HepG2 (cell line): ENCODE data around the gene MLC1. TPM values are rescaled to one million over a fixed set of nuclear protein-coding genes. Genes with fewer than 3 reads are reported as not detected.

Experiments used
- CBX2 ChIP-seq, 2 experiments: fragments of 200-600 bp in 1 of 2; sonication (generic); formaldehyde crosslinking in 1 of 2; IDR thresholded peaks; 2 replicates each; pipeline versions ENCODE4 v1.7.0 to v1.8.1; 2018 to 2022; ENCODE audit warnings: low read depth in 2 of 2, low read length in 1 of 2, mild to moderate bottlenecking in 1 of 2, missing genetic modification reagents in 1 of 2
- ELF3 ChIP-seq: IDR thresholded peaks from 2 replicates; pipeline ENCODE4 v1.6.1; 2016; ENCODE audit warnings: missing genetic modification reagents, missing compliant biosample characterization
- ETV5 ChIP-seq: IDR thresholded peaks from 2 replicates; pipeline ENCODE4 v1.6.1; 2018; ENCODE audit warnings: missing biosample characterization, missing genetic modification reagents, inconsistent platforms, borderline replicate concordance
- FOXA3 ChIP-seq: IDR thresholded peaks from 2 replicates; pipeline ENCODE4 v1.6.1; 2016; ENCODE audit warnings: missing genetic modification reagents, missing compliant biosample characterization
- GATAD2A ChIP-seq: IDR thresholded peaks from 2 replicates; pipeline ENCODE4 v1.6.1; 2016
- KAT2B ChIP-seq: fragments of 150-350 bp; IDR thresholded peaks from 2 replicates; pipeline ENCODE4 v1.6.1; 2014; ENCODE audit warnings: low read depth, low read length, borderline replicate concordance
- SAP130 ChIP-seq: IDR thresholded peaks from 2 replicates; pipeline ENCODE4 v1.6.1; 2016; ENCODE audit warnings: low read depth
- U2AF2 ChIP-seq: fragments of 200-400 bp; formaldehyde crosslinking; IDR thresholded peaks from 2 replicates; pipeline ENCODE4 v1.6.1; 2017; ENCODE audit warnings: low read depth, mild to moderate bottlenecking, low read length
- ZFX ChIP-seq: sonication (generic); formaldehyde crosslinking; IDR thresholded peaks from 2 replicates; pipeline ENCODE4 v1.4.0; 2020; ENCODE audit warnings: mild to moderate bottlenecking, low read depth, missing genetic modification reagents, moderate library complexity
- ZNF101 ChIP-seq: sonication (generic); formaldehyde crosslinking; IDR thresholded peaks from 2 replicates; pipeline ENCODE4 v1.4.0; 2020; ENCODE audit warnings: mild to moderate bottlenecking, low read depth, missing genetic modification reagents, borderline replicate concordance
- ZNF225 ChIP-seq: sonication (generic); formaldehyde crosslinking; IDR thresholded peaks from 2 replicates; pipeline ENCODE4 v1.4.0; 2020; ENCODE audit warnings: mild to moderate bottlenecking, missing genetic modification reagents
- ZNF530 ChIP-seq: sonication (generic); formaldehyde crosslinking; IDR thresholded peaks from 2 replicates; pipeline ENCODE4 v1.5.0; 2020; ENCODE audit warnings: low read depth, mild to moderate bottlenecking, missing genetic modification reagents
- ZNF556 ChIP-seq: sonication (generic); formaldehyde crosslinking; IDR thresholded peaks from 2 replicates; pipeline ENCODE4 v1.4.0; 2020; ENCODE audit warnings: mild to moderate bottlenecking, missing genetic modification reagents, borderline replicate concordance
- ZNF570 ChIP-seq: sonication (generic); formaldehyde crosslinking; IDR thresholded peaks from 2 replicates; pipeline ENCODE4 v1.4.0; 2020; ENCODE audit warnings: mild to moderate bottlenecking, missing genetic modification reagents, borderline replicate concordance
- ZNF616 ChIP-seq: sonication (generic); formaldehyde crosslinking; IDR thresholded peaks from 2 replicates; pipeline ENCODE4 v1.5.0; 2020; ENCODE audit warnings: low read depth, mild to moderate bottlenecking, missing genetic modification reagents
- ZNF841 ChIP-seq: sonication (generic); formaldehyde crosslinking; IDR thresholded peaks from 2 replicates; pipeline ENCODE4 v1.8.1; 2023; ENCODE audit warnings: missing genetic modification reagents, borderline replicate concordance
- polyA plus RNA-seq, 8 experiments: library from polyadenylated mRNA; depleted of rRNA in 3 of 8; stranded (reverse) in 7 of 8; unstranded in 1 of 8; fragments of >200 nt; fragmentation: Illumina TruSeq in 4 of 8; extraction: Trizol in 4 of 8; gene quantifications; 2 replicates each; pipeline versions ENCODE4 v1.2.1 to v1.2.3, GENCODE V29; 2011 to 2016; ENCODE audit warnings: low read depth in 4 of 8, missing spikeins in 1 of 8, mixed read lengths in 1 of 8; ENCODE audit not compliant: insufficient read depth in 1 of 8
- total RNA-seq, 5 experiments: library from RNA; depleted of rRNA; stranded (reverse); fragments of >200 nt; fragmentation: Illumina TruSeq; extraction: Trizol; gene quantifications; 2 replicates each; pipeline ENCODE4 v1.2.3, GENCODE V29; 2016; ENCODE audit warnings: low read depth in 1 of 5
- TF ChIP-seq, protein P1 (sequence below): sonication (generic); formaldehyde crosslinking; IDR thresholded peaks from 2 replicates; pipeline ENCODE4 v1.4.0; 2020; ENCODE audit warnings: missing genetic modification reagents
- TF ChIP-seq, protein P2 (sequence below): sonication (generic); formaldehyde crosslinking; IDR thresholded peaks from 2 replicates; pipeline ENCODE4 v1.5.1; 2020; ENCODE audit warnings: mild to moderate bottlenecking, missing genetic modification reagents, moderate library complexity
- TF ChIP-seq, protein P3 (sequence below): sonication (generic); formaldehyde crosslinking; IDR thresholded peaks from 2 replicates; pipeline ENCODE4; 2020; ENCODE audit warnings: missing genetic modification reagents, mild to moderate bottlenecking, borderline replicate concordance
- TF ChIP-seq, protein P4 (sequence below): sonication (generic); formaldehyde crosslinking; IDR thresholded peaks from 2 replicates; pipeline ENCODE4 v1.9.0; 2022; ENCODE audit warnings: low read depth, missing genetic modification reagents

Gene MLC1
- total and polyA plus RNA-seq, 2 of the 13 experiments (the other 11 are each of a cell fraction or from before 2014, with no cell fraction given): not detected

DNA sequence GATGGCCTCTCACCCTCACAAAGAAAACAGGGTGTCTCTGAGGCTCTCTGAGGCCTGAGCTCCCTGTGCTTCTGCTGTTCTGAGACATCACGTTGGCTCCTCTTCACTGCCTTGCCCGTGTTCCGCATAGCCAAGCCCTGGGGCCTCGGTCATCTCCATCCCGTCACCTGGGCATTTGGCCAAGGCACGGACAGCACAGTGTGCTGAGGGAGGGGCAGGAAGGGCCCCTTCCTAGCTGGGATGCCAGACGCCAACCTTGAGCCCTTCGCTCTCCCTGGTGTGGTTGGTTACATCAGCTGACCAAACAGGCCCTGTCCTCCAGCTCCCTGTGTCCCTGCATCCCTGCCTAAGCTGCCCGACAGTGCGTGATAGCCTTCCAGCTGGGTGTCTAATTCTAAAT lies 30.5 kb upstream of the MLC1 start (continued):
- TF ChIP-seq FOXA3 (CRISPR knock-in tag): peak; percentile 16; the same call in 1 of the 2 replicates
- TF ChIP-seq, protein P1, sequence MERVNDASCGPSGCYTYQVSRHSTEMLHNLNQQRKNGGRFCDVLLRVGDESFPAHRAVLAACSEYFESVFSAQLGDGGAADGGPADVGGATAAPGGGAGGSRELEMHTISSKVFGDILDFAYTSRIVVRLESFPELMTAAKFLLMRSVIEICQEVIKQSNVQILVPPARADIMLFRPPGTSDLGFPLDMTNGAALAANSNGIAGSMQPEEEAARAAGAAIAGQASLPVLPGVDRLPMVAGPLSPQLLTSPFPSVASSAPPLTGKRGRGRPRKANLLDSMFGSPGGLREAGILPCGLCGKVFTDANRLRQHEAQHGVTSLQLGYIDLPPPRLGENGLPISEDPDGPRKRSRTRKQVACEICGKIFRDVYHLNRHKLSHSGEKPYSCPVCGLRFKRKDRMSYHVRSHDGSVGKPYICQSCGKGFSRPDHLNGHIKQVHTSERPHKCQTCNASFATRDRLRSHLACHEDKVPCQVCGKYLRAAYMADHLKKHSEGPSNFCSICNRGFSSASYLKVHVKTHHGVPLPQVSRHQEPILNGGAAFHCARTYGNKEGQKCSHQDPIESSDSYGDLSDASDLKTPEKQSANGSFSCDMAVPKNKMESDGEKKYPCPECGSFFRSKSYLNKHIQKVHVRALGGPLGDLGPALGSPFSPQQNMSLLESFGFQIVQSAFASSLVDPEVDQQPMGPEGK (CRISPR knock-in tag): peak; percentile 95
- TF ChIP-seq ETV5 (CRISPR knock-in tag): no peak
- TF ChIP-seq ZNF570 (CRISPR knock-in tag): no peak
- TF ChIP-seq ZNF616 (CRISPR knock-in tag): no peak
- no peak for TF ChIP-seq ZNF530 (CRISPR knock-in tag)
- TF ChIP-seq ELF3 (CRISPR knock-in tag): 0 out of 2 replicates have a peak, but pooled peaks have one; percentile 32
- TF ChIP-seq, protein P2, sequence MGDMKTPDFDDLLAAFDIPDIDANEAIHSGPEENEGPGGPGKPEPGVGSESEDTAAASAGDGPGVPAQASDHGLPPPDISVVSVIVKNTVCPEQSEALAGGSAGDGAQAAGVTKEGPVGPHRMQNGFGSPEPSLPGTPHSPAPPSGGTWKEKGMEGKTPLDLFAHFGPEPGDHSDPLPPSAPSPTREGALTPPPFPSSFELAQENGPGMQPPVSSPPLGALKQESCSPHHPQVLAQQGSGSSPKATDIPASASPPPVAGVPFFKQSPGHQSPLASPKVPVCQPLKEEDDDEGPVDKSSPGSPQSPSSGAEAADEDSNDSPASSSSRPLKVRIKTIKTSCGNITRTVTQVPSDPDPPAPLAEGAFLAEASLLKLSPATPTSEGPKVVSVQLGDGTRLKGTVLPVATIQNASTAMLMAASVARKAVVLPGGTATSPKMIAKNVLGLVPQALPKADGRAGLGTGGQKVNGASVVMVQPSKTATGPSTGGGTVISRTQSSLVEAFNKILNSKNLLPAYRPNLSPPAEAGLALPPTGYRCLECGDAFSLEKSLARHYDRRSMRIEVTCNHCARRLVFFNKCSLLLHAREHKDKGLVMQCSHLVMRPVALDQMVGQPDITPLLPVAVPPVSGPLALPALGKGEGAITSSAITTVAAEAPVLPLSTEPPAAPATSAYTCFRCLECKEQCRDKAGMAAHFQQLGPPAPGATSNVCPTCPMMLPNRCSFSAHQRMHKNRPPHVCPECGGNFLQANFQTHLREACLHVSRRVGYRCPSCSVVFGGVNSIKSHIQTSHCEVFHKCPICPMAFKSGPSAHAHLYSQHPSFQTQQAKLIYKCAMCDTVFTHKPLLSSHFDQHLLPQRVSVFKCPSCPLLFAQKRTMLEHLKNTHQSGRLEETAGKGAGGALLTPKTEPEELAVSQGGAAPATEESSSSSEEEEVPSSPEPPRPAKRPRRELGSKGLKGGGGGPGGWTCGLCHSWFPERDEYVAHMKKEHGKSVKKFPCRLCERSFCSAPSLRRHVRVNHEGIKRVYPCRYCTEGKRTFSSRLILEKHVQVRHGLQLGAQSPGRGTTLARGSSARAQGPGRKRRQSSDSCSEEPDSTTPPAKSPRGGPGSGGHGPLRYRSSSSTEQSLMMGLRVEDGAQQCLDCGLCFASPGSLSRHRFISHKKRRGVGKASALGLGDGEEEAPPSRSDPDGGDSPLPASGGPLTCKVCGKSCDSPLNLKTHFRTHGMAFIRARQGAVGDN (CRISPR knock-in tag): peak; percentile 46
- TF ChIP-seq ZNF841: no peak
- 0 out of 2 replicates have a peak, but pooled peaks have one; percentile 17 for TF ChIP-seq ZFX (CRISPR knock-in tag)
- TF ChIP-seq KAT2B: no peak
- no peak for TF ChIP-seq CBX2 (IDR thresholded peaks at IDR 0.05; ENCODE audit: low read depth, low read length)
- TF ChIP-seq CBX2 (CRISPR knock-in tag; IDR thresholded peaks at IDR 0.05; ENCODE audit: low read depth): no peak
- TF ChIP-seq ZNF225 (CRISPR knock-in tag): no peak
- peak; percentile 12; the same call in 1 of the 2 replicates for TF ChIP-seq SAP130 (CRISPR knock-in tag)
- TF ChIP-seq, protein P3, sequence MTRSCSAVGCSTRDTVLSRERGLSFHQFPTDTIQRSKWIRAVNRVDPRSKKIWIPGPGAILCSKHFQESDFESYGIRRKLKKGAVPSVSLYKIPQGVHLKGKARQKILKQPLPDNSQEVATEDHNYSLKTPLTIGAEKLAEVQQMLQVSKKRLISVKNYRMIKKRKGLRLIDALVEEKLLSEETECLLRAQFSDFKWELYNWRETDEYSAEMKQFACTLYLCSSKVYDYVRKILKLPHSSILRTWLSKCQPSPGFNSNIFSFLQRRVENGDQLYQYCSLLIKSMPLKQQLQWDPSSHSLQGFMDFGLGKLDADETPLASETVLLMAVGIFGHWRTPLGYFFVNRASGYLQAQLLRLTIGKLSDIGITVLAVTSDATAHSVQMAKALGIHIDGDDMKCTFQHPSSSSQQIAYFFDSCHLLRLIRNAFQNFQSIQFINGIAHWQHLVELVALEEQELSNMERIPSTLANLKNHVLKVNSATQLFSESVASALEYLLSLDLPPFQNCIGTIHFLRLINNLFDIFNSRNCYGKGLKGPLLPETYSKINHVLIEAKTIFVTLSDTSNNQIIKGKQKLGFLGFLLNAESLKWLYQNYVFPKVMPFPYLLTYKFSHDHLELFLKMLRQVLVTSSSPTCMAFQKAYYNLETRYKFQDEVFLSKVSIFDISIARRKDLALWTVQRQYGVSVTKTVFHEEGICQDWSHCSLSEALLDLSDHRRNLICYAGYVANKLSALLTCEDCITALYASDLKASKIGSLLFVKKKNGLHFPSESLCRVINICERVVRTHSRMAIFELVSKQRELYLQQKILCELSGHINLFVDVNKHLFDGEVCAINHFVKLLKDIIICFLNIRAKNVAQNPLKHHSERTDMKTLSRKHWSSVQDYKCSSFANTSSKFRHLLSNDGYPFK (CRISPR knock-in tag): no peak
- TF ChIP-seq GATAD2A (CRISPR knock-in tag): peak; percentile 65
- TF ChIP-seq ZNF101 (CRISPR knock-in tag): no peak
- no peak for TF ChIP-seq ZNF556 (CRISPR knock-in tag)
- TF ChIP-seq U2AF2: no peak
- TF ChIP-seq, protein P4, sequence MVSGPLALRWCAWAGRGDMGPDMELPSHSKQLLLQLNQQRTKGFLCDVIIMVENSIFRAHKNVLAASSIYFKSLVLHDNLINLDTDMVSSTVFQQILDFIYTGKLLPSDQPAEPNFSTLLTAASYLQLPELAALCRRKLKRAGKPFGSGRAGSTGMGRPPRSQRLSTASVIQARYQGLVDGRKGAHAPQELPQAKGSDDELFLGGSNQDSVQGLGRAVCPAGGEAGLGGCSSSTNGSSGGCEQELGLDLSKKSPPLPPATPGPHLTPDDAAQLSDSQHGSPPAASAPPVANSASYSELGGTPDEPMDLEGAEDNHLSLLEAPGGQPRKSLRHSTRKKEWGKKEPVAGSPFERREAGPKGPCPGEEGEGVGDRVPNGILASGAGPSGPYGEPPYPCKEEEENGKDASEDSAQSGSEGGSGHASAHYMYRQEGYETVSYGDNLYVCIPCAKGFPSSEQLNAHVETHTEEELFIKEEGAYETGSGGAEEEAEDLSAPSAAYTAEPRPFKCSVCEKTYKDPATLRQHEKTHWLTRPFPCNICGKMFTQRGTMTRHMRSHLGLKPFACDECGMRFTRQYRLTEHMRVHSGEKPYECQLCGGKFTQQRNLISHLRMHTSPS: no peak
